Measurements from ENCODE around the gene CMKLR1.

The CMKLR1 gene

DNA sequence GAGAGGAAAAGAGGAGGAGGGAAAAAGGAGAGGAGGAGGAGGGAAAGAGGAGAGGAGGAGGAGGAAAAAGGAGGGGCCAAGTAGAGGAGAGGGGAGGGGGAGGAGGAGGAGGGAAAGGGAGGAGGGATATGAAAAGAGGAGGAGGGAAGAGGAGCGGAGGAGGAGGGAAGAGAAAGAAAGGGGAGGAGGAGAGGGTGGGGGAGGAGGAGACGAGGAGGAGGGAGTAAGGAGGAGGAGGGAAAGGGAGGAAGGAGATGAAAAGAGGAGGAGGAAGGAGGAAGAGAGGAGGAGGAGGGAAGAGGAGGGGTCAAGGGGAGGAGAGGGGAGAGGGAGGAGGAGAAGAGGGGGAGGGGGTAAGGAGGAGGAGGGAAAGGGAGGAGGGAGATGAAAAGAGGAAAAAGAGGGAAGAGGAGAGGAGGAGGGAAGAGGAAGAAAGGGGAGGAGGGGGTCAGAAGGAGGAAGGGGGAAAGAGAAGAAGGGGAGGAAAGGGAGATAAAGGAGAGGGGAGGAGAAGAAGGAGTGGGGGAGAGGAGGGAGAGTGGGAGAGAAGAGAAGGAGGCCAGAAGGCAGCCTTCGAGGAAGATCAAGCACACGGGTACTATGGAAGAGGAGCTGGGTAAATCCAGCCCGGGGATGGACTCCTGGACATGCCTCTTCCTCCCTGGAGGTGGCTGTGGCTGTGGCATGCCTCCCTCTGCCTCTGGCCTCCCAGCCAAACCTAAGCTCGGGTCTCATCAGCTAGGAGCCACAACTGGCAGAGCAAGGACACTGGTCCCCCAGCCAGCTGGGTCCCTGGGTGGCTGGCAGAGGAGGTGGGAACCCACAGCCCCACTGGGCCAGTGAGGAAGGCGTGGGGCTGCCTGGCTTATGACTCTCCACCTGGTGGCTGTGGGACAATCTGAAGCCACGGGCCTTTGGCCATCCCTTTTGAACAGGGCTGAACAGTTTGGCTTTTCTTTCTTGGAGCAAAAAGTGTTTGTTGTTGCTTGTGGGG, 3.0 kb upstream of the CMKLR1 start:
- Histone ChIP-seq H3K9ac (ENCODE audit: low read length) (no peak overlapping the region), H3K4me1 (ENCODE audit: control insufficient read depth, insufficient read depth, low read length) (no peaks in the 10 kb centered on the region), H3K27ac (ENCODE audit: low read depth, low read length) (no peak overlapping the region)

DNA sequence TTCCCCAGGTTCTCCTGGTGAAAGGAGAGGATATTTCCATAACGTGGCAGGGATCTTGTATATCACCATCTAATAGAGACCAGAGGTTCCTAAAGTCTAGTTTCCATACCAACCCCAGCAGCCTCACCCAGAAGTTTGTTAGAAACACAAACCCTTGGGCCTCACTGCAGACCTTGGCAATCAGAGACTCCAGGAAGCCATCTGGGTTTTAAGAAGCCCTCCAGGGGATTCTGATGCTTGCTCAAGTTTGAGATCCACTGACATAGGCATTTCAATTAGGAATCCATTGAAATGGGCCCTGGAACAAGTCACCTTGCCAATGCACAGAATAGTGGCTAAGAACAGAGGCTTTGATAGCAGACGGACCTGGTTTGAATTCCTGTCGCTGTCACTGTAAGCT, 2.2 kb upstream of the CMKLR1 start:
- Histone ChIP-seq H3K9ac (ENCODE audit: low read length) (no peak overlapping the region), H3K27ac (ENCODE audit: low read depth, low read length) (no peak overlapping the region), H3K4me1 (ENCODE audit: control insufficient read depth, insufficient read depth, low read length) (no peaks in the 10 kb centered on the region), H3K36me3 (ENCODE audit: control insufficient read depth, insufficient read depth, low read length) (no peaks in the 10 kb centered on the region), H3K27me3 (ENCODE audit: control insufficient read depth, insufficient read depth, low read length) (no peaks in the 10 kb centered on the region), H3K4me3 (ENCODE audit: low read length) (no peak overlapping the region)

More for the DNA sequence above, 3.0 kb upstream of the CMKLR1 start:
- Histone ChIP-seq H3K4me3 (ENCODE audit: low read length) (no peak overlapping the region), H3K27me3 (ENCODE audit: control insufficient read depth, insufficient read depth, low read length) (no peaks in the 10 kb centered on the region), H3K36me3 (ENCODE audit: control insufficient read depth, insufficient read depth, low read length) (no peaks in the 10 kb centered on the region)

DNA sequence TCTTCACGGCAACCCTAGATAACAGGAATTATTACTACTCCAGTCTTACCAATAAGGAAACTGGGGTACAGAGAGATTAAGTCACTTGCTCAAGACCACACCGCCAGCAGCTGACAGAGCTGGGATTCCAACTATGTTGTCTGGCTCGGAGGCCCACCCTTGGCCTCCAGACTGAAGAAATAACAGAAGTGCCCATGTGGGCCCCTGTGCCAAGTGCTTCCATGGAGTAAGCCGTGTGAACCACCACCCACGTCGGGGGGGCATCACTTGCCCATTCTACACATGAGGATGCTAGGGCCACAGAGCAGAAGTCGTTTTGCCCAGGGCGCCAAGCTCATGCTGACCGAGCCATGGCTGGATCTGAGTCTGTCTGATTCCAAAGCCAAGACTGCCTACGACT, 926 bp upstream of the CMKLR1 start:
- no peak overlapping the region for H3K9ac ChIP-seq (ENCODE audit: low read length)
- no peaks in the 10 kb centered on the region for H3K36me3 ChIP-seq (ENCODE audit: control insufficient read depth, insufficient read depth, low read length)
- H3K27ac ChIP-seq (ENCODE audit: low read depth, low read length), result no peak overlapping the region
- H3K4me1 ChIP-seq (ENCODE audit: control insufficient read depth, insufficient read depth, low read length), result no peaks in the 10 kb centered on the region
- H3K4me3 ChIP-seq (ENCODE audit: low read length), result no peak overlapping the region
- no peaks in the 10 kb centered on the region for H3K27me3 ChIP-seq (ENCODE audit: control insufficient read depth, insufficient read depth, low read length)

DNA sequence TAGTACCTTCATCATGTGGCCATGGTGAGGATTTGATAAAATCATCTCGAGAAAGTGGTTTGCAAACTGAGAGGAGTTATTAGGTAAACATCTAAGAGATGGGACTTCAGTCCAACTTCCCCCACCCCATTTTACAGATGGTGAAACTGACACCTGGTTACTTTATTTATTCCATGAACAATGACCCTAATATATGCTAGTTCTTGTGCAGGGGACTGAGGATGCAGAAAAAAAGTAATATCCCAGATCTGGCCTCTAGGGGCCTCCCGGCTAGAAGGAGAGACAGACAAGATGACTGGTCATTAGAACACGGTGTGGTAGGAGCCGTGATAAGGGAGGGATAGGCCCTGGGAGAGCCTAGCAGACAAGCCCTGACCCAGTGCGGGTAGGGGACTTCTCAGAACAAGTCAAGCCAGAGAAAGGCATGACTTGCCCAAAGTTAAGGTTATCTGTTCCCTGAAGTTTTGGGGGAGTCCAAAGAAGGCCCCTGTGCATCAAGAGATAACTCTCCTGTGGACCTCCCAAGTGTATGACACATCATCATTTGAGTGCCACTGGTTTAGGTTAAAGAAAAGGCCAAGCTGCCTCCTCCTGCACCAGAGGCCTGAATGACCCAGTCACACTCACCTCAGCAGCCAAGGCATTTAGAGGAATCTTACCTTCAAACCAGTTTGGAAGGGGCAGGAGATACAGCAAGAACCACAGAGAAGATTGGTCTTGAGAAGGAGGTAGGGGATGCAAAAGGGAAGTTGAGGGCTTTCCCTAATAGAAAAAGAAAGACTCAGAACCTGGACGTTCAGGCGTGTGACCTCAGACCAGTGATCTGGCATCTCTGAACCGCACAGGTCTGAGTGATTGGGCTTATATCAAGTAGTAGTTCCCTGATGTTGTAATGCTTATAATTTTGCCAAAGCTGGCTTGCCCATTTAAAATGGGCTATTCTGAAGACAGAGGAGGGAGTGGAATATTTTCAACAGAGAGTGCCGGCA, 1.6 kb downstream of the CMKLR1 start:
- Histone ChIP-seq H3K27ac (ENCODE audit: low read depth, low read length) (no peak overlapping the region), H3K4me3 (ENCODE audit: low read length) (peak overlapping the region; percentile 28), H3K27me3 (ENCODE audit: control insufficient read depth, insufficient read depth, low read length) (no peaks in the 10 kb centered on the region), H3K9ac (ENCODE audit: low read length) (no peak overlapping the region), H3K36me3 (ENCODE audit: control insufficient read depth, insufficient read depth, low read length) (no peaks in the 10 kb centered on the region), H3K4me1 (ENCODE audit: control insufficient read depth, insufficient read depth, low read length) (no peaks in the 10 kb centered on the region)

DNA sequence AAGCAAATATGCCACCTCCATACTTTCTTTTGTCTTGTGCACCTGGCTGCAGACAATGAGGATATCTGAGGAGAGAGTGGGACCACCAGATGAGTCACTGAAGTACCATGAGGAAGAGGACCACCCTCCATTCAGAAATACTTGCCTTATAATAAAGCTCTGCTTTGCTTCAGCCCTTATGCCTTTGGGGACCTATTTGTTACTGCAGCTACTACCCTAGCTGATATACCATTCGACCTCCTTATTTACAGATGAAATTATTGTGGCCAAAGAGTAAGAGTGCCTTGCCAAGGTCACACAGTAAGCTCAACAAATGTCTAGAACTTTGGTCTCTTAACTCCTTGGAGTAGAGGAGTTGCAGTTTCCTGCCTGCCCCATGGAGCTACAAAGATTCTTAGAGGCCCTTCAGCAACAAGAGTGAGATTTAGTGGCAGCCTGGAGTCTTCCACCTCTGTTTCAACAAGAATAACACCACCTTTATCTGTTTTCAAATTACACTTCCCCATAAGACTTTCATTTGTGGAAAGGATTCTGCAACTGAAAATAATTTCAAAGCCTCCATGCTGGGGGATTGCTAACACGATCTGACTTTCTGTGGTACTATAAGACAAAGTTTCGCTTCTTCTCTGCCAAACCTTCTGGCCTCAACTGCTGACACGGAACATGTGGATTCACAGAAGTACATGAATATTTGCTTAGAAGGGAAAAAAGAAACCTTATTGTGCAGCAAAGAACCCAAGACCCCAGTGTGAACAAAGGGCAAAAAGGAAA, 3.6 kb downstream of the CMKLR1 start:
- no peaks in the 10 kb centered on the region for H3K27me3 ChIP-seq (ENCODE audit: control insufficient read depth, insufficient read depth, low read length)
- H3K9ac ChIP-seq (ENCODE audit: low read length), result no peak overlapping the region
- no peaks in the 10 kb centered on the region for H3K4me1 ChIP-seq (ENCODE audit: control insufficient read depth, insufficient read depth, low read length)
- H3K36me3 ChIP-seq (ENCODE audit: control insufficient read depth, insufficient read depth, low read length), result no peaks in the 10 kb centered on the region
- H3K27ac ChIP-seq (ENCODE audit: low read depth, low read length), result peak overlapping the region; percentile 3
- no peak overlapping the region for H3K4me3 ChIP-seq (ENCODE audit: low read length)

DNA sequence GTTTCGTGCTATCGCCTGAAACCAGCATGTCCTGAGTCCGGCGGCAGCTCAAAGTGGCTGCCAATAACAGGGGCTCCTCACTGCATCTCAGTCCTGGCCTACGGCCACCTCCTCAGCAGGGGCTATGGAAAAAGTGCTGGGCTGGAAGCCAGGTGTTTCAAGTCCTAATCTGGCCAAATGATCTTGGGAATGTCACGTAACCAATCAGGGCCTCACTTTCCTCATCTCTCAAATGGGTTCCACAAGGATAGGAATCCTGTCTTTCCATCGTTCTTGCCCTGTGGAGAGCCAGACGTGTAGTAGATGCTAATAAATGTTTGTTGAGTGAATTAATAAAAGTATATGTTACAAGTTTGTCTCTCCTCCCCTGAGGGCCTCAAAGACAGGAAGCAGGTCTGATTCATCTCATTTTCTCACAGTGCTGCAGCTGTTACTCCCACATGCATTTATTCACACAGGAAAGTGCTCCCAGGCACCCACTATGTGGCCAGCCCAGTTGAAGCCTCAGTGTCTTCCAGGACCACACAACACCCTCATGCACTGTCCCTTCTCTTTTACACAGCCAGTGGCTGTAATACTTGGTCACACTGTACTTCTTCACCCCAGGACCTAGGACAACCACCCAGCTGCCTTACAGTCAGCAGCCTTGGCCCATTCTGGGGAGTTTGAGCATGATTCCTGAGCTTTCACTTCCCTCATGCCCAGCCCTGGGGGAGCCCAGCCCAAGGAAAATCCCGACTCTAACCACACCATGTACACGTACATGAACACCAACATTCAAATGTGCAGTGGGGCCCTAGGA, 5.0 kb downstream of the CMKLR1 start:
- Histone ChIP-seq H3K27ac (ENCODE audit: low read depth, low read length) (peak overlapping the region; percentile 7), H3K9ac (ENCODE audit: low read length) (no peak overlapping the region), H3K4me3 (ENCODE audit: low read length) (no peak overlapping the region), H3K27me3 (ENCODE audit: control insufficient read depth, insufficient read depth, low read length) (no peaks in the 10 kb centered on the region), H3K36me3 (ENCODE audit: control insufficient read depth, insufficient read depth, low read length) (peaks cover 2% of the 10 kb centered on the region), H3K4me1 (ENCODE audit: control insufficient read depth, insufficient read depth, low read length) (no peaks in the 10 kb centered on the region)

DNA sequence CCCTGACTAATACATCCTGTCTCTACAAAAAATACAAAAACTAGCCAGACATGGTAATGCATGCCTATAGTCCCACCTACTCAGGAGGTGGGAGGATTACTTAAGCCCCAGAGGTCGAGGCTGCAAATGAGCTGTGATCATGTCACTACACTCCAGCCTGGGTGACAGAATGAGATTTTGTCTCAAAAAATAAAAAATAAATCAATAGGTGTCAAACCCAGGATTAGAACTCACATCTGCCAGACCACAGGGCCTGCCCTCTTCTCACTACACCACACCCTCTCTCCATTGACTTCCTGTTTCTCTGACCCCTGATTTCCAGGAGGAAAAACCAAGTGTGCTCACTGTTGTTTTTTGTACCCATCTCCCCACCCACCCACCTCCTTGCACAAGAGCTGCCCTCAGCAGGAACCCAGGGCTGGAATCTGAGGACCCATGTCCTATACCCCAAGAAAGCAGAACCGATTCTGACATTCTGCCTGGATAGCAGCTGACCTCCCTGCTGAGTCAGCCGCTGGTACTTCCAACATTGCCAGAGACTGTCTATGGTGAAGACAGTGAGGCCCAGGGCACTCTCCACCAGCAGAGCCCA, 6.2 kb downstream of the CMKLR1 start:
- H3K4me3 ChIP-seq (ENCODE audit: low read length), result no peak overlapping the region
- no peak overlapping the region for H3K27ac ChIP-seq (ENCODE audit: low read depth, low read length)
- H3K9ac ChIP-seq (ENCODE audit: low read length), result no peak overlapping the region
- no peaks in the 10 kb centered on the region for H3K4me1 ChIP-seq (ENCODE audit: control insufficient read depth, insufficient read depth, low read length)
- H3K27me3 ChIP-seq (ENCODE audit: control insufficient read depth, insufficient read depth, low read length), result no peaks in the 10 kb centered on the region
- peaks cover 2% of the 10 kb centered on the region for H3K36me3 ChIP-seq (ENCODE audit: control insufficient read depth, insufficient read depth, low read length)

DNA sequence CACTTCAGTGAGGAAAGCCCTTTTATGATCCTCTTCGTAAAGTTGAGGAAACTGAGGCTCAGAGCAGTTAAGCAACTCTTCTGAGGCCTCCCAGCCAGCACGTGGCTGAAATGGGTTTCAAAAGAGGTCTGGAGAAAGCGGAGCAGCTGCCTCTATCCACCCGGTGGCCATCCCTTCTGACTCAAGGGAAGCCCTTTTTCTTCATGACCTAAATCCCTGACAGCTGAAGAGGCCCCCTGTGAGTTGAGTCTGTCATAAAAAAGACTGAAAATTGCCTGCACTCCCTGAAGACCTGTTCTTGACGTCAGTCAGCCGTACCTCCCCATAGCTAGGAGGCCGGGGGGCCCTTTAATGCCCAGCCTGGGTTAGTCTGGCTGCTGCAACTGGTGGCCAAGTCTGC, 10.7 kb downstream of the CMKLR1 start:
- Histone ChIP-seq H3K27ac (ENCODE audit: low read depth, low read length) (no peak overlapping the region), H3K4me1 (ENCODE audit: control insufficient read depth, insufficient read depth, low read length) (no peaks in the 10 kb centered on the region), H3K9ac (ENCODE audit: low read length) (no peak overlapping the region), H3K4me3 (ENCODE audit: low read length) (no peak overlapping the region), H3K36me3 (ENCODE audit: control insufficient read depth, insufficient read depth, low read length) (peaks cover 2% of the 10 kb centered on the region), H3K27me3 (ENCODE audit: control insufficient read depth, insufficient read depth, low read length) (no peaks in the 10 kb centered on the region)

DNA sequence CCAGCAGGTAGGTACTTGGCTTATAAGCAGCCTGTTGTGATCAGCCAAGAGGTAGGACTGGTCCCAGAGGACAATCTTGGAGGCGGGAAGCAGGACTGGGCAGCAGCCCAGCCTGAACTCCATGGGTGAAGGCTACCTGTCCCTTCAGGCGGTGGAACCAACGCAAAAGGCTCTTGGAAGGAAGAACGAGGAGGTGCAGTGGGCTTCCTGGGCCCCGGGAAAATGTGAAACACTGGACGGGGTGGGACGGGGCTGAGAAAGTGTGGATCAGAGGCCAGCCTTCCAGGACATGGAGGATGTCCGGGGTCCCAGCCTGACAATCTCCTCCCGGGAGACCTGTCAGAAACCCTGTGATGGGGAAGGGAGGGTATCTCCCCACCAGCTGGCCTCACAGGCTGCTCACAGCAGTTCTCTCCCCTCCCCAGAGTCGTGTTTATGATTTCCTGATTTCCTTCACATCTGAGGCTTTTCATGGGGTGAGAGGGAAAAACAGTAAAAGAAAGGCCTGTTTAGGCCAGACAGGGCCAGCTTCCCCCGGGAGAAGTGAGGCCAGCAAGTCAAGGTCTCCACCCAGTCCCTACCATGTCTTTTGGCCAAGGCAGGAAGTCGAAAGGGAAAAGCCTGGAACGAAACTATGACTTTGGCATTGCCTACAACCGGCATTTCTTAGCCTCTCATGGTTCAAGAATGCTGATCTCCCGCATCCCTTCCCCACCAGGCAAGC, 11.3 kb downstream of the CMKLR1 start:
- H3K4me1 ChIP-seq (ENCODE audit: control insufficient read depth, insufficient read depth, low read length), result no peaks in the 10 kb centered on the region
- no peak overlapping the region for H3K9ac ChIP-seq (ENCODE audit: low read length)
- H3K27ac ChIP-seq (ENCODE audit: low read depth, low read length), result no peak overlapping the region
- peaks cover 2% of the 10 kb centered on the region for H3K36me3 ChIP-seq (ENCODE audit: control insufficient read depth, insufficient read depth, low read length)
- H3K27me3 ChIP-seq (ENCODE audit: control insufficient read depth, insufficient read depth, low read length), result no peaks in the 10 kb centered on the region
- no peak overlapping the region for H3K4me3 ChIP-seq (ENCODE audit: low read length)

DNA sequence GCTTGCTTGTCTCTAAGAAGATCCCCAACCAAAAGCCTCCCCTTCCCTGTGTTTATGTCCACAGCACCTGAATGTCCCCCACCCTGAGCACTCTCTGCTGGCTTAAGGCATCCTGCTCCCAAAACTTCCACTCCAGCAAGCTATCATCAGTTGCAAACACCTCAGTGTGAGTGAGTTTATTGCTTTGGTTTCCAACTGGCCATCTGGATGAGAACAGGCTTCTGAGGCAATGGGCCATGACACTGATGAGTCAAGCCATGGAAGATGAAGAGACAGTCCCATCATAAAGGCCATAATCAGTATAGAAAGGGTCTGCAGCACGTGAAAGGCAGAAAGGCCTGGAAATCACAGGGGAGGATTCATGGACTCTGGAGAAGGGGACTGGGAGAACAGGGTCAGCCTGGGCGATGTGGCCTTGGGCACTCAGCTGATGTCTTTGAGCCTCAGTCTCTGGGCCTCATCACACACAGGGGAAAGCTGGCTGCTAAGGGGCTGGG, 12.8 kb downstream of the CMKLR1 start:
- H3K4me1 ChIP-seq (ENCODE audit: control insufficient read depth, insufficient read depth, low read length), result no peaks in the 10 kb centered on the region
- no peak overlapping the region for H3K9ac ChIP-seq (ENCODE audit: low read length)
- no peak overlapping the region for H3K27ac ChIP-seq (ENCODE audit: low read depth, low read length)
- no peaks in the 10 kb centered on the region for H3K27me3 ChIP-seq (ENCODE audit: control insufficient read depth, insufficient read depth, low read length)
- no peak overlapping the region for H3K4me3 ChIP-seq (ENCODE audit: low read length)
- H3K36me3 ChIP-seq (ENCODE audit: control insufficient read depth, insufficient read depth, low read length), result peaks cover 2% of the 10 kb centered on the region
